Neural crest cell (in vitro differentiated cells): Measurements from ENCODE around the gene NPIPB9. TPM values are rescaled to one million over a fixed set of nuclear protein-coding genes. Genes with fewer than 3 reads are reported as not detected.
"Not testable (repeated sequence)": the region's sequence is repeated elsewhere in the genome, so short reads cannot be mapped to it uniquely, and the experiment has no call there.

ENCODE experiments used
- DNase-seq: peaks from one replicate; pipeline ENCODE4 v3.0.0; 2021; ENCODE audit warnings: low read depth, mixed read lengths, low spot score
- H3K27ac Mint-ChIP-seq: one replicate; pipeline ENCODE4 v1.8.0; 2021; ENCODE audit warnings: mild to moderate bottlenecking, mixed read lengths; ENCODE audit not compliant: unreplicated experiment
- H3K27me3 Mint-ChIP-seq: 2 replicates; pipeline ENCODE4 v1.8.0; 2021; ENCODE audit warnings: low read depth, mild to moderate bottlenecking, mixed read lengths
- H3K36me3 Mint-ChIP-seq: 2 replicates; pipeline ENCODE4 v1.8.0; 2021; ENCODE audit warnings: low read depth, mild to moderate bottlenecking, mixed read lengths
- H3K4me1 Mint-ChIP-seq: 2 replicates; pipeline ENCODE4 v1.8.0; 2021; ENCODE audit warnings: mixed read lengths
- H3K4me3 Mint-ChIP-seq: one replicate; pipeline ENCODE4 v1.8.0; 2021; ENCODE audit warnings: mild to moderate bottlenecking, mixed read lengths
- H3K9me3 Mint-ChIP-seq: 2 replicates; pipeline ENCODE4 v1.8.0; 2021; ENCODE audit warnings: mixed read lengths
- long read RNA-seq: library from polyadenylated mRNA; unstranded; transcript quantifications from one replicate; pipeline ENCODE4 v2.0.0, GENCODE V29; 2020
- total RNA-seq: library from RNA; stranded (reverse); gene quantifications from 2 replicates; pipeline ENCODE4 v1.2.1, GENCODE V29; 2021

The NPIPB9 gene
- total RNA-seq = 1.6 and 3.7 TPM in 2 replicates
- long read RNA-seq, partial matches to known transcripts = 0 of 1 reads
- long read RNA-seq, other reads (novel, unspliced or antisense) = 1 of 1 reads

GRCh38 chr16:28751487-28751886 lies at the start of gene NPIPB9:
Gene NPIPB9 (plus strand): TSS chr16:28751787.
- H3K36me3 Mint-ChIP-seq, H3K4me3 Mint-ChIP-seq, H3K4me1 Mint-ChIP-seq, H3K9me3 Mint-ChIP-seq, DNase-seq, H3K27ac Mint-ChIP-seq, H3K27me3 Mint-ChIP-seq: not testable (repeated sequence)

GRCh38 chr16:28704246-28704645 lies 47.3 kb upstream of the NPIPB9 start:
- H3K27me3 Mint-ChIP-seq, H3K27ac Mint-ChIP-seq, DNase-seq, H3K36me3 Mint-ChIP-seq, H3K4me1 Mint-ChIP-seq, H3K9me3 Mint-ChIP-seq, H3K4me3 Mint-ChIP-seq: not testable (repeated sequence)

- H3K9me3 Mint-ChIP-seq, H3K4me1 Mint-ChIP-seq, H3K27ac Mint-ChIP-seq, H3K36me3 Mint-ChIP-seq, H3K27me3 Mint-ChIP-seq, DNase-seq: not testable (repeated sequence)
- peak within 1 kb of the TSS; percentile 79 for H3K4me3 Mint-ChIP-seq
Observed at GRCh38 chr16:28711220-28712083, 40.1 kb upstream of the NPIPB9 start, which contains the start of gene EIF3C. Gene EIF3C (plus strand): TSS chr16:28711464. CDS start chr16:28711687, 223 bp downstream.

- H3K36me3 Mint-ChIP-seq, H3K27ac Mint-ChIP-seq, DNase-seq, H3K4me1 Mint-ChIP-seq, H3K27me3 Mint-ChIP-seq, H3K4me3 Mint-ChIP-seq, H3K9me3 Mint-ChIP-seq: not testable (repeated sequence)
Observed at GRCh38 chr16:28722852-28723650, 28.5 kb upstream of the NPIPB9 start.

GRCh38 chr16:28731253-28731652 lies 20.3 kb upstream of the NPIPB9 start:
- H3K4me1 Mint-ChIP-seq, H3K4me3 Mint-ChIP-seq, H3K27me3 Mint-ChIP-seq, H3K9me3 Mint-ChIP-seq, DNase-seq, H3K36me3 Mint-ChIP-seq, H3K27ac Mint-ChIP-seq: not testable (repeated sequence)

- H3K27ac Mint-ChIP-seq, H3K9me3 Mint-ChIP-seq, H3K4me1 Mint-ChIP-seq, H3K27me3 Mint-ChIP-seq, DNase-seq, H3K4me3 Mint-ChIP-seq, H3K36me3 Mint-ChIP-seq: not testable (repeated sequence)
Observed at GRCh38 chr16:28732455-28733124, 19.0 kb upstream of the NPIPB9 start.

GRCh38 chr16:28739787-28740186 lies 11.8 kb upstream of the NPIPB9 start:
- H3K9me3 Mint-ChIP-seq, DNase-seq, H3K4me1 Mint-ChIP-seq, H3K27ac Mint-ChIP-seq, H3K36me3 Mint-ChIP-seq, H3K27me3 Mint-ChIP-seq, H3K4me3 Mint-ChIP-seq: not testable (repeated sequence)

- H3K27me3 Mint-ChIP-seq, H3K36me3 Mint-ChIP-seq, H3K4me3 Mint-ChIP-seq: not testable (repeated sequence)
Observed at GRCh38 chr16:28740631-28741030, 11.0 kb upstream of the NPIPB9 start.

GRCh38 chr16:28741295-28741694 lies 10.3 kb upstream of the NPIPB9 start:
- not testable (repeated sequence) for H3K4me3 Mint-ChIP-seq, H3K36me3 Mint-ChIP-seq, DNase-seq, H3K27me3 Mint-ChIP-seq, H3K4me1 Mint-ChIP-seq, H3K27ac Mint-ChIP-seq, H3K9me3 Mint-ChIP-seq

More at GRCh38 chr16:28740631-28741030, 11.0 kb upstream of the NPIPB9 start:
- H3K9me3 Mint-ChIP-seq, DNase-seq, H3K4me1 Mint-ChIP-seq, H3K27ac Mint-ChIP-seq: not testable (repeated sequence)

GRCh38 chr16:28746618-28747350 lies 4.8 kb upstream of the NPIPB9 start:
- not testable (repeated sequence) for H3K36me3 Mint-ChIP-seq, H3K4me3 Mint-ChIP-seq, H3K9me3 Mint-ChIP-seq, H3K27me3 Mint-ChIP-seq, DNase-seq, H3K4me1 Mint-ChIP-seq, H3K27ac Mint-ChIP-seq
